ENCODE measurements around the gene EBP. TPM values are rescaled to one million over a fixed set of nuclear protein-coding genes. Genes with fewer than 3 reads are reported as not detected.
A peak's percentile ranks its signal among the peaks of the same experiment; 100 is the strongest.

Gene EBP
- total RNA-seq, 2 donors from 2014 or later, result 37.8 to 46.9 TPM

- no peaks in the 10 kb centered on the region for H3K27me3 ChIP-seq (replicated peaks; ENCODE audit: insufficient read depth)
- H3K36me3 ChIP-seq, result no peaks in the 10 kb centered on the region
These were observed 12.4 kb upstream of the EBP start for GRCh38 chrX:48509245-48509590.

GRCh38 chrX:48509619-48510018, 12.0 kb upstream of the EBP start:
- intact Hi-C loops (cut with DNase I), result no loop called here
- no peak for TF ChIP-seq CTCF (IDR thresholded peaks at IDR 0.05)
- no peak for TF ChIP-seq POLR2A (IDR thresholded peaks at IDR 0.05)
- no peak for TF ChIP-seq POLR2AphosphoS5 (IDR thresholded peaks at IDR 0.05)
- H3K27me3 ChIP-seq (replicated peaks; ENCODE audit: insufficient read depth), result no peaks in the 10 kb centered on the region
- no peaks in the 10 kb centered on the region for H3K4me1 ChIP-seq (replicated peaks)
- DNase-seq (ENCODE audit: low spot score), result no peak
- H3K27ac ChIP-seq, result no peak overlapping the region
- H3K4me3 ChIP-seq, result peak overlapping the region; percentile 43 to 58
- no peaks in the 10 kb centered on the region for H3K36me3 ChIP-seq
- no peaks in the 10 kb centered on the region for H3K9me3 ChIP-seq
- WGBS, result 21% methylated on average over 7 of the region's 11 CpGs

More at GRCh38 chrX:48509245-48509590, 12.4 kb upstream of the EBP start:
- Histone ChIP-seq H3K4me1 (replicated peaks) (no peaks in the 10 kb centered on the region), H3K9me3 (no peaks in the 10 kb centered on the region), H3K27ac (peak overlapping the region; percentile 61 to 63), H3K4me3 (peak overlapping the region; percentile 43 to 58)
- DNase-seq (ENCODE audit: low spot score), result no peak
- WGBS, result 0% methylated on average over 10 of the region's 16 CpGs
- TF ChIP-seq POLR2A (IDR thresholded peaks at IDR 0.05), result no peak
- TF ChIP-seq POLR2AphosphoS5 (IDR thresholded peaks at IDR 0.05), result no peak
- TF ChIP-seq CTCF (IDR thresholded peaks at IDR 0.05), result no peak
- intact Hi-C loops (cut with DNase I), result no loop called here

- no peak overlapping the region for H3K27ac ChIP-seq
- WGBS, result 69% methylated on average over 4 of the region's 4 CpGs
These were observed 10.0 kb upstream of the EBP start for GRCh38 chrX:48511560-48511959.

GRCh38 chrX:48512371-48512935, 9.2 kb upstream of the EBP start:
- no peaks in the 10 kb centered on the region for H3K4me1 ChIP-seq (replicated peaks)
- H3K36me3 ChIP-seq, result no peaks in the 10 kb centered on the region
- H3K27me3 ChIP-seq (replicated peaks; ENCODE audit: insufficient read depth), result no peaks in the 10 kb centered on the region
- no peaks in the 10 kb centered on the region for H3K9me3 ChIP-seq
- no peak overlapping the region for H3K27ac ChIP-seq
- no peak overlapping the region for H3K4me3 ChIP-seq
- no peak for TF ChIP-seq CTCF (IDR thresholded peaks at IDR 0.05)
- no peak for TF ChIP-seq POLR2AphosphoS5 (IDR thresholded peaks at IDR 0.05)
- no peak for TF ChIP-seq POLR2A (IDR thresholded peaks at IDR 0.05)
- 90% methylated on average over 10 of the region's 20 CpGs for WGBS
- intact Hi-C loops (cut with DNase I), result no loop called here
- no peak for DNase-seq (ENCODE audit: low spot score)

More at GRCh38 chrX:48511560-48511959, 10.0 kb upstream of the EBP start:
- no peaks in the 10 kb centered on the region for H3K36me3 ChIP-seq
- no peak for TF ChIP-seq POLR2AphosphoS5 (IDR thresholded peaks at IDR 0.05)
- peak in 2 of 4 experiments; percentile 15 to 23 for TF ChIP-seq CTCF (IDR thresholded peaks at IDR 0.05)
- no peaks in the 10 kb centered on the region for H3K4me1 ChIP-seq (replicated peaks)
- DNase-seq (ENCODE audit: low spot score), result no peak
- H3K9me3 ChIP-seq, result no peaks in the 10 kb centered on the region
- intact Hi-C loops (cut with DNase I), result no loop called here
- H3K27me3 ChIP-seq (replicated peaks; ENCODE audit: insufficient read depth), result no peaks in the 10 kb centered on the region
- H3K4me3 ChIP-seq, result no peak overlapping the region

GRCh38 chrX:48513670-48514069, 7.9 kb upstream of the EBP start:
- Histone ChIP-seq H3K36me3 (no peaks in the 10 kb centered on the region), H3K27me3 (replicated peaks; ENCODE audit: insufficient read depth) (no peaks in the 10 kb centered on the region), H3K4me1 (replicated peaks) (no peaks in the 10 kb centered on the region), H3K4me3 (no peak overlapping the region), H3K27ac (no peak overlapping the region), H3K9me3 (no peaks in the 10 kb centered on the region)
- intact Hi-C loops (cut with DNase I), result no loop called here
- DNase-seq (ENCODE audit: low spot score), result no peak
- TF ChIP-seq CTCF (IDR thresholded peaks at IDR 0.05), result no peak
- no peak for TF ChIP-seq POLR2A (IDR thresholded peaks at IDR 0.05)
- TF ChIP-seq POLR2AphosphoS5 (IDR thresholded peaks at IDR 0.05), result no peak
- WGBS, result 81% methylated on average over 3 of the region's 4 CpGs

All from prostate gland (tissue), 2 donors.